ENCODE data around the gene CEP89.
"Not testable (repeated sequence)": the region's sequence is repeated elsewhere in the genome, so short reads cannot be mapped to it uniquely, and the experiment has no call there.

DNA sequence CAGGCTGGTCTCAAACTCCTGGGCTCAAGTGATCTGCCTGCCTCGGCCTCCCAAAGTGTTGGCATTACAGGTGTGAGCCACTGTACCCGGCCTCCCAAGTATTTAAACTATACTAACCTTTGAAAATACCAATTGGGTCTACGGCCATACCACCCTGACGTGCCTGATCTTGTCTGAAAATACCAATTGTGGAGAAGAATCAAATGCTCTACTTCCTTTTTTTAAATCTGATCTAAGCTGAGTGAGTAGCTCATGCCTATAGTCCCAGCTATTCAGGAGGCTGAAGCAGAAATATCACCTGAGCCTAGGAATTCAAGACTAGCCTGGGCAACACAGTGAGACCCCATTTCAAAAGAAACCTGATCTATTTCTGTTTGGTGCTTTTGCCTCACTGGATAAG is 39.1 kb upstream of the CEP89 start:
- TF ChIP-seq, protein P1, sequence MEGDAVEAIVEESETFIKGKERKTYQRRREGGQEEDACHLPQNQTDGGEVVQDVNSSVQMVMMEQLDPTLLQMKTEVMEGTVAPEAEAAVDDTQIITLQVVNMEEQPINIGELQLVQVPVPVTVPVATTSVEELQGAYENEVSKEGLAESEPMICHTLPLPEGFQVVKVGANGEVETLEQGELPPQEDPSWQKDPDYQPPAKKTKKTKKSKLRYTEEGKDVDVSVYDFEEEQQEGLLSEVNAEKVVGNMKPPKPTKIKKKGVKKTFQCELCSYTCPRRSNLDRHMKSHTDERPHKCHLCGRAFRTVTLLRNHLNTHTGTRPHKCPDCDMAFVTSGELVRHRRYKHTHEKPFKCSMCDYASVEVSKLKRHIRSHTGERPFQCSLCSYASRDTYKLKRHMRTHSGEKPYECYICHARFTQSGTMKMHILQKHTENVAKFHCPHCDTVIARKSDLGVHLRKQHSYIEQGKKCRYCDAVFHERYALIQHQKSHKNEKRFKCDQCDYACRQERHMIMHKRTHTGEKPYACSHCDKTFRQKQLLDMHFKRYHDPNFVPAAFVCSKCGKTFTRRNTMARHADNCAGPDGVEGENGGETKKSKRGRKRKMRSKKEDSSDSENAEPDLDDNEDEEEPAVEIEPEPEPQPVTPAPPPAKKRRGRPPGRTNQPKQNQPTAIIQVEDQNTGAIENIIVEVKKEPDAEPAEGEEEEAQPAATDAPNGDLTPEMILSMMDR (IDR thresholded peaks at IDR 0.05; ENCODE audit: low read depth, low read length, poor library complexity, severe bottlenecking): not testable (repeated sequence)
- TF ChIP-seq EZH2phosphoT487 (IDR thresholded peaks at IDR 0.05; ENCODE audit: borderline replicate concordance, low read length): not testable (repeated sequence)

Data from DOHH2 (cell line).